GM18526 (cell line): ENCODE measurements around the gene PITX1.

ENCODE experiments used
- POLR2A ChIP-seq: IDR thresholded peaks from 3 replicates; pipeline ENCODE4 v1.6.1; 2011; ENCODE audit not compliant: insufficient read length; ENCODE audit errors: extremely low read depth

The PITX1 gene

DNA sequence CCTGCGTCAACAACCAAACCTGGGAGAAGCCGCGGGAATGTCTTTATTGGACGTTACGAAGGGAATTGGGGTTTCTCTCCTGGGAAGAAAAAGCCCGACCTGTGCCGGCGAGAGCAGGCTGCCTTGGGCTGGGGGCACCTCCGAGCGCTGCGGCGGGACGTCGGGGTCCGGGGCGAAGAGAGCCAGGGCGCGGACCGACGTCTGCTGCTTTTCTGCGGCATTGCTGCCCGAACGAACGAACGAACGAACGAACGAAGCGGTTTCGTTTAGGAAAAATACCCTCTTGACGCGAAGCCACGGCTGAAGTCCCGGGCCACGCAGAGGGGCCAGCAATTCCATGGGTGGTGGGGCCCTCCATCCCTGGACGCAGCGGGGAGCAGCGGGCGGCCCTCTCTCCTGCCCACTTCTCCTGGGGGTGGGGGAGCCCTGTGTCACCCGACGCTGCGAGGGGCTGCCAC is 4.8 kb upstream of the PITX1 start:
- TF ChIP-seq POLR2A, result no peak

- no peak for TF ChIP-seq POLR2A
These were observed 4.3 kb upstream of the PITX1 start for GRCh38 chr5:135038205-135038812.

GRCh38 chr5:135037519-135038204 is 3.6 kb upstream of the PITX1 start:
- no peak for TF ChIP-seq POLR2A

GRCh38 chr5:135036405-135036804 is 2.4 kb upstream of the PITX1 start:
- TF ChIP-seq POLR2A, result no peak

- TF ChIP-seq POLR2A, result no peak
These were observed 1.6 kb upstream of the PITX1 start for GRCh38 chr5:135035678-135036030.

- TF ChIP-seq POLR2A, result no peak
These were observed 1.1 kb upstream of the PITX1 start for GRCh38 chr5:135034963-135035677.

GRCh38 chr5:135034236-135034962 is 371 bp upstream of the PITX1 start:
- TF ChIP-seq POLR2A, result no peak

GRCh38 chr5:135032999-135033861 is 798 bp downstream of the PITX1 start:
- TF ChIP-seq POLR2A, result no peak

DNA sequence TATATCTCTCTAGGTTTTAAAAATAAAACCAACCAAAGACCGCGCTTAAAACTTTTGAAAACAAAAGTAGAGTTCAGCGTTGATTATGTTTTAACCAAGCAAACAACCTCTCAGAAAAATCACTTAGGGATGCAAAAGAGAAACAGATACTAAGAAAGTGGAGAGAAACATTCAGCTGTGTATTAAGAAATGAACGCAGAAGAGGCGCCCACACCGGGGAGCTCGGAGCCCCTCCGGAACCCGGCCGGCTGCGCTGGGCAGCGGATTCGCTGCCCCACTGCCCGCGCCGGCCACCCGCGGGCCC is 1.4 kb downstream of the PITX1 start:
- TF ChIP-seq POLR2A, result no peak

DNA sequence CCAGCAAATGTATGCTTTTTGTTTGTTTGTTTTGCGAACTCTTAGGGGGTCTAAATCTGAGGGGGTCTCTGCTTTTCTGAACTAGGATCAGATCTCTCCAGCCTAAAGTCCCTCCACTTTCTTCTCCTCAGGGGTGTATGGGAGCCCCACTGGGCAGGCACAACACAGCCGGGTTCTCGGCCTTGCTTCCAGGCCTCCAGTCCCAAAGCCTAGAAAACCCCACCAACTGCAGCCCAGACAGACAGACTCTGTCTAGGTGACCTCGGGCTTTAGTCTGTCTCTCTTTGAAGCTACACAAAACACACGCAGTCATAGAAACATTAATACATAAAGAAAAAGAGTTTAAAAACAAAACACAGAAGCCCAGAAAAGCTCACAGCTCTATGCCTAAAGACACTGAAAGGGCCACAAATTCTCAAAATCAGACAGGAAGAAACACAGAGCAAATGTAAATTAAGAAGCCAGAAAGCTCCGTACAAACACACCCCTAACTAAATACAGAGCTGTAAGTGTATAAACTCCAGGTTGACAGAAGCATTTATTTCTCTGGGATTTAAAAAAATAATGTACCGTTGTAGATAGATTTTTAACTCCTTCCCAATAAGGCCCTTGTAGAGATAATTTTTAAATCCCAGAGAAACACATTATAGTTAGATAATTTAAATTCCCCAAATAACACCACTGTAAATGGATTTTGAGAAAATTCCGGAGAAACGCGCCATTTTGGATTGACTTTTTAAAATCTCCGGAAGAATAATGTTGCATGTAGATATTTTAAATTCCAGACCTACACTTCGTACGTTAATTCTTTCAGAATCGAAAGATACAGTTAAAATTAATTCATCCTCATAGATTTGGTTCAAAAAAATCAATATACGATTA is 2.0 kb downstream of the PITX1 start:
- TF ChIP-seq POLR2A, result no peak

DNA sequence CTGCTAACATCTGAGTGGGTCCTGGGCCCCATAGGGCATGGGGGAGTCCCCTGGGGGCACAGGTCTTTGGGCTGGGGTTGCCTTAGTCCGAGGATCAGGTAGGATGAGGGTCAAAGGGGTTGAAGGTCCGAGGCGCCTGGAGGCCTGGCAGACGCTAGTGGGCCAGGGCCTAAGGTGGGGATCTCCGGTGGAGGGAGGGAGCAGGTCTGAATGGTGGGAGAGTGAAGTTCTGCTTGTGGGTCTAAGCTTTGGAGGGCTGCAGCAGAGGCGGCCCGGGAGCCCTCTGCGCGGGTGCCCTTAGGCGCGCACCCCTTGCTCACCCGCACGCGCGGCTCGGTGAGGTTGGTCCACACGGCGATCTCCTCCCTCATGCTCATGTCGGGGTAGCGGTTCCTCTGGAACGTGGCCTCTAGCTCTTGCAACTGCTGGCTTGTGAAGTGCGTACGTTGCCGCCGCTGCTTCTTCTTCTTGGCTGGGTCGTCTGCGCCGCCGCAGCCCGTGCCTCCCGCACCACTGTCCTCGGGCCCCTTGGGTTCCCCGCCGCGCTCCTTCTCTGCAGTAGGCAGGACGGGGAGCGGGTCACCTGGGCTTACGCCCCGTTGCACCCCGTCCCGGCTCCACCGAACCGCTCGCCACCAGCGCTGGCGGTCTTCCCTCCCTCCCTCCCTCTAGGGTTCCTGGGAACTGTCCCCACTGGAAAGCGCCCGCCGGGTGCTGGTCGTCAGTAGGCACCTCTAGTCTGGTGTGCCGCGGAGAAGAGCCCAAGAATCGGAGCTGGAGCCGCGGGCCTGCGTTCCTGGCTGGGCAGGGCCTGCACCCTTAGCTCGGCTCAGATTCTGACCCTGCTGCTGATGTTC is 2.8 kb downstream of the PITX1 start:
- TF ChIP-seq POLR2A, result no peak

DNA sequence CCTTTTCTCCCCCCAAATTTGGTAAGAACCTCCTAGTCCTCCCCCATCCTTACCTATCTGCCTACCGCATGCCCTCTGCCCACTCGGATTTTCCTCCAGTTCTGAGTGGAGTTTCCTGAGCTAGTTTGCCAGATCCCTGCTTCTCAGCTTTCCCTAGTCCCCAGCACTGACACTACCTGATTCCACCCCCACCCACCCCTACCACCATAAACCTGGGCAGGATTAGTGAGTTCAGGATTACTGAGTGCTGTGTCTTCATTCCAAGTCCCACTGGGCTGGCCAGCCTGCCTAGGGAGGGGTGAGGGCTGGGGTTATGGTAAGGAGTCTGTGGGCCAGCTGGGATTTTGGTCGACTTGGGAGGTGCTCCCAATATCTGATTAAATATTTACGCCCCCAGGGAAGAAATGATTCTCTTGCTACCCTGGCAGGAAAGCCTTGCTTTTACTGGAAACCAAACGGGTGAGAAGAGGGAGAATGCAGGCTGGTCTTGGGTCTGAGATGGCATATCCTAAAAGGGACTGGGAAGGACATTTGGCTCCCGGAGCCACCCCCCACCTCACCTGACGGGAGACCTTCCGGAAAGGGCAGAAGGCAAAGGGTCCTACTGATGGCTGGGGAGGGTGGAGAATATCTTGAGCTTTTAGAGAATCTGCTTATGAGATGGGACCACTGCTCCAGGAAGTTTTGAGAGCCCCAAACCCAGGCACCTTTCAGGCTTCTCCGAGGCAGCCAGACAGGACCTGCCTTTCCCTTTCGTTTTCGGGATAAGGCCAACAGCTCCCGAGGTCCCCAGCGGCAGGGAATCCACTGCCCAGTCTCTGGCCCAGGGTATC is 3.7 kb downstream of the PITX1 start:
- no peak for TF ChIP-seq POLR2A
